Stimulated activated CD8-positive, alpha-beta memory T cell treated with anti-CD3 and anti-CD28 coated beads, Interleukin-15, amount 100 ng/mL, for 1 hour (primary cell): ENCODE measurements around the gene RTN4IP1.

Experiments
- DNase-seq: peaks from one replicate; pipeline ENCODE4 v3.0.0-alpha.2; 2020; ENCODE audit warnings: low read depth

Gene RTN4IP1

DNA sequence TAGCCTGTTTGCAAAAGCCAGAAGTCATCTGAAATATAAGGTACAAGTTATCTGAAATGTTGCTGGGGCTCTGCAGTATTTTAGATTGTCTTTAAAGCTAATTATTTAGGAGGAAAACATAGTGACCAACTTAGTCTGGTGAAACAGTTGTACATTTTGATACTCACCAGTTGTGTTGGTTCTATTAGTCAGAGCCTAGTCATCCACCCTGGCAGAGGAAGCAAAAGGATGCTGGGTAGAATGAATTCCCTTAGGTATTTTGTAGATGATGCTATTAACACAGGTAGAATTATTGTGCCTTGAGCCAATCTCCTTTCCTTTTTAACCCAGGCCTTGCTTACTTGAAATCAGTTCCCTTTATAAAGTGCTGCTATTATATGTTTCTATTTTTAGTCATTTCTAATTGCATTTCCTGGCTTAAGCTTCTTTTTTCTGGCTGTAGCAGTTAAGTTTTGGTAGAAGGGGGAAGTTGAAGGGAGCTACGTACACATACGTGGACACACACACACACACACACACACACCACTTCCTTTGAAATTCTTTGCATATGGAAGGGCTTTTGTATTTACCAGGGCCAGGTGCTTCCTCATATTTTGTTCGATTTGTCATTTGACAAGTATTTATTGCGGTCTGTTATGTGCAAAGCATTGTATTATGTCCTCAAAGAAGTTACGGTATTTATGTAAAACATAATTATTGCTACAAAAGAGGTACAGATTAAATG is 82.4 kb downstream of the RTN4IP1 start:
- no peak for DNase-seq

DNA sequence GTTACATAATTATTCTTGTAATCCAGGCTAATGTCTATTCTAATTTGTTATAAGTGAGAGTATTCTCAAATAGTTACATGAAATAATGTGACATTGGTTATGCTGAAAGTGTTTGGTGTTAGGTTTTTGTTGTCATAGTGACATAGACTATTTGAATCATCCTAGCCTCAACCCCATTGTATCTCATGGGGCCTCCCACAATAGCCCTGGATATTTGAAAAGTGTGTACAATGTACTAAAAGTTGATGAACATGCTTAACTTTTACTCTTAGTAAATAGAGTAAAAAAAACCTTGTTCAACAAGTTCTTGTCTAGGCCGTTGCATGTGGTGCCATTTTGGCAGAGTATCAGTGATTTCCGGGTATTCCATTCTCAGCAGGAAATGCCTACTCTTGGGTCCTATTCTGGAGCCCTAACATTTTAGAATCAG is 83.0 kb downstream of the RTN4IP1 start:
- no peak for DNase-seq

DNA sequence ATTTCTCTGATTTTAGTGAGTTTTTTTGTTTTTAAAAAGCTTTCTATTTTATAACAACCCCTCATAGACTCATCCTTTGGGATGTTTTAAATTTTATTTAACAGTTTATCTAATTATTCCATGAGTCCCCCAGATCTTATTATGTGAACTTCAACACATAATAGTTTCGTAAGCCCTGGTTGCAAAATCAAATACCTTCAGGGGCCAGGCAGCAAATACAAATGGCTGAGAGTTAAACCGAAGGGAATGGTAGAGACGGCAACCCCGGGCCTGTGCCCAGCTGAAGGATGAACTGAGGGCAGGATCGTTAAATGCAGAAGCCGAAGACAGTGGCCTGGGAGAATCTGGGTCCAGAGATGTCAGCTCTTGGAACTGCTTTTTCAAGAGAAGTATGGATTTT is 88.4 kb downstream of the RTN4IP1 start:
- DNase-seq: no peak

DNA sequence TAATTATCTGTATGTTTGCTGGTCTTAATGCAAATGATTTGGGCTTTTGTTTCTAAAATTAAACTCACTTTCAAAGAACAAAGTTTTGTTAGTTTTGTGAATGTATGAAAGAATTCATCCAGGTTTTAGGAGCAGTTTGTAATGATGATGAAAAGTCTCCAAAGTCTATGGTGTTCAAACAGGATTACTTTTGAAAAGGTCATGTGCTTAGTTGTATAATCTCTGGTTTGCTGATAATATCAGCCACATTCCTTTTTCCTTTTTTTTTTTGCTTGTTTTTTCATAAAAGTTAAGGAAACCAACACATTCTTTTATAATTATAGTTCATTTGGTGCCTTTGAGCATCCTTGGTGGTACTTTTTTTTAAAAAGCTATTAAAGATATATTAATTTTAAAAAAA is 88.9 kb downstream of the RTN4IP1 start:
- DNase-seq: no peak

DNA sequence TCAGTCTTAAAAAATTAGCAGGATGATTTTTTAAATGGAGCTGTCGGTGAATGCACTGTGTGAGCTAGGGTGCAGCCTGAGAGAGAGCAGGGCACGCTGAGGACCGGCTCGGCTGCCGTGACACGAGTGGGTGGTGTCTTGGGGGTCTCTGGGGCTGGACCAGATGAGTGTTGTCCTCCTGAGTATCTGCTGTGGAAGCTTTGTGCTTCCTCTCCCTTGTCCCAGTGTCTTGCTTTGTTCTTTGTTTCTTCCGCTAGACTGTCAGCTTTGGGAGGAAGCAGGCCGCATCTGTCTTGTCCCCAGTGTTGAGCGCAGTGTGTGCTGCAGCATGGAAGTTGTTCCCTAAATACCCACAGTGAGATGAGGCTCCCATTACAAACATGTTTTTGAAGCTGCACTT is 89.4 kb downstream of the RTN4IP1 start:
- DNase-seq: no peak

DNA sequence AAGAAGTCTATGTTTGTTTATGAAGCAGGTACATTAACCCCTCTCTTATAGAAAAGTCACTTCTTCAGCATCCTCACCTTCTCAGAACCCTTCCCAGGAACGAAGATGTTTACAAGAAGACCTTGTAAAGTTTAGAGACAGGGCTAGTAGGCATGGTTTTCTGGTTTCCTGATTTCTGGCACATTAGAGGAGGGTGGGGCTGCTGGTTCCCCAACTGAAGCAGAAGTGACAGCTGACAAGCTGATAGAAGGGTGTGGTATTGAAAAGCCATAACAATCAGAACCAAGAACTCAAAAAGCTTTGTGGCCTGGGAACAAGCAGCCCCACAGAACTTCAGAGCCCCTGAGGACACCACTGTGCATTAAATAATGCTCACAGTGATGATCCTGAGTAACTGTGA is 91.2 kb downstream of the RTN4IP1 start:
- DNase-seq: no peak

DNA sequence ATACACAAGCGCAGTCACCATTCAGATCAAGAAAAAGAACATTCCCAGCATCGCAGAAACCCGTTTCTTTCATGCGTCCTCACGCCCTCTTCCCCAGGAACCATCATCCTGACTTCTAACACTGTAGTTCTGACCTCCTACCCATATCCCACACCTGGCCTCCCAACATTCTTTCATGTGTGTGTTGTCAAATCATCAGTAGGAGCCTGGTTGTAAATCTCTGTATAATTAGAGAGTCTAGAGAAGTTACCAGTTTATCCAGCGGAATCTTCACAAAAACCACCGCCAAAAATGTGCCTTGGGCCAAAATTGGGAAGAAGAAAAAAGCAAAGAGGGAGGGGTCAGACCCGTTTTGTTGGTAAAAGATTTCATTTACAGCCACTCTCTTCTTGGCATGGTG is 91.6 kb downstream of the RTN4IP1 start:
- DNase-seq: no peak

DNA sequence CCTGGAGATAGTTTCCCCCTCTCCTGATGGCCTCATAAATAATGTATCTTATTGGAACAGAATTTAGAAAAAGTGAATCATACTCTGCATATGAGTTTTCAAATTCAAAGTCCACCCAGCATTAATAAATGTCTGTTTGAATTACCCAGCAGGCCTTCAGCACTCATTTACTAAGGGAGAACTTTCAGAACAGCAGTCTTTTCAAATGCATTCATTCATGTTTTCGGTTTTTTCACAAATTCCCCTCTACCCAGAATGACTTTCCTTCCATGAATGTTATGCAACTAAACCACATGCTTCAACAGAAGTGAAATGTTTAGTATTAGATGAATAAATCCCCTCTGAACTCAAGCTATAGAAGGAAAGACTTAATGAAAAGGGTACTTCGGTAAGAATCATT is 92.4 kb downstream of the RTN4IP1 start:
- DNase-seq: no peak

DNA sequence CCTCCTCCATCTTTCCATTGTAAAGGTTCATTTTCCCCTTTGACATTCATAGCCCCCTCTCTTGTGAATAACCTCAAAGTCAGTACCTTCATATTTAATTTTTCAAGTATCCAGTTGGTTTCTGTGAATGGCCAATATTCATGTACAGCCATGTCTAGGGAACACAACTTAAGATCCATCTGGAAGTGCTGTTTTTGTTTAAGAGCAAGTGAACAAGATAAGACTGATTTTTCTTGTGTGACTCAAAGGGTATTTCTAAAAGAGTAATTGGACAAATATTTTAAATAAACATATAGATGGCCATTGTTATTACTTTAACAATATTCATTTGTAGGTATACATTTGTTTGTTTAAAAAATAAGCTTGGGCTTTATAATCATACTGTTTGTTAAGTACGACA is 92.9 kb downstream of the RTN4IP1 start:
- no peak for DNase-seq

DNA sequence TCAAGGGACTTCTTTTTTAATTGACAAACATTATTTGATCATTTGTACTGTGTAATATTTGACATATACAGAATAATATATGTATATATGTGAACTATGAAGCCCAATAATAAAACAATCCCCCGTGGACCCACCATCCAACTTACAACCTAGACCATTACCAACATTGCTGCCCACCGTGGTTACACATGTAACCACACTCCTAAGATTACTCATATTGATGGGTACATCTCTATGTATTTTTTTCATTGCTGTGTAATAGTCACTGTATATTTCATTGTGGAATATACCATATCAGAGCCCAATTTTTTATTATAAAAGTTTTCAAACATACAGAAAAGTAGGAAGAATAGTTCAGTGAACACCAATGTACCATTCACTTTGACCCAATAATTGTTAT is 94.3 kb downstream of the RTN4IP1 start:
- DNase-seq: no peak

DNA sequence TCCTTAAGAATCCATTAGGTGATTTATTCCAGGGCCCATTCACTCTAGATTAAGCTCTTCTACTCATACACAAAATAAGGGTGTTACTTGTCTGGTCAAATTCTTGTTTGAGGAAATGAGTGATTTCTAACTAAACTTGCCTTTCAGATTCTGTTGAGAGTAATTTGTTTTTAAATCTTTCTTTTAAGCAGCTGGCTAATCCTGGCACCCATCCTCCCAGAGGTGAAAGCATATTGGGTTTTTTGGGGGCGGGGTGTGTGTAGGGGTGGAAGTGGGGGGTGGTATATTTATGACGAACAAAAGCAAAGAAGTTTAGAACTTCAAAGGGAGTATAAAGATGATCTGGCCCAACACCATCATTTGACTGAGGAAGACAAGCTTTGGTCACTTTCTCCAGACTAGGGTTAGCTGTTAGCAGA is 94.7 kb downstream of the RTN4IP1 start:
- no peak for DNase-seq

DNA sequence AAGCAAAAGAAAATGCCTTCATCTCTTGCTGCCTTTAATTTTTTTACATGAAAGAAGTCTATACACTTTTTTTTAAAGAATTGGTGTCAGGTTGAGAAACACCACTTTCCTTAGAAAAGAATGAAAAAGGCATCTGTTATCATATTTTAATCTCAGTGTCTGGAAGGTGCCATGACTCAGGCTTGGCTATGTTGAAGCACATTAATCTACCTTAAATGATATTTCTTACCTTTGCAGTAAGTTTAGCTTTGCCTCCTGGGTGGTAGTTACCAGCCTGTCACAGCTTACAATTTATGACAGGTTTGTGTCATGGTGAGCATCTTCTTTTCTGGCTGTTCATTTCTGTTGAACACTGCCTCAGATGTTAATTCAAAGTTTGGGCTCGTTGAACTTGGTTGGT is 95.3 kb downstream of the RTN4IP1 start:
- DNase-seq: no peak

DNA sequence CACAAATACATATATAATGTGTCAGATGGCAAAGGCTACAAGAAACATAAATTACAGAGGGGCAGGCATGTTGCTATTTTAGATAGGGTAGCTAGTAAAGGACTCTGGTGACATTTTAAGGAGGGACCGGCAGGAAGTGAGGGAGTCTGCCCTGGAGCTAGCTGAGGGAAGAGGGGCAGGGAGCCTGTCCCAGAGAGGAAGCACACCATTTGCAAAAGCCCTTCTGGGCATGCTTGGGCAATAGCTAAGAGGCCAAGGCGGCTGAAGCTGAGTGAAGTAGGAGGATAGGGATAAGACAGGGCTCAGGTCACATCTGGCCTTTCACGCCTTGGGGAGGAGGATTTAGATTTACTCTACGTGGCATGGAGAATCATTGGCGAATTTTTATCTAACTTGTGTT is 96.2 kb downstream of the RTN4IP1 start:
- DNase-seq: no peak

DNA sequence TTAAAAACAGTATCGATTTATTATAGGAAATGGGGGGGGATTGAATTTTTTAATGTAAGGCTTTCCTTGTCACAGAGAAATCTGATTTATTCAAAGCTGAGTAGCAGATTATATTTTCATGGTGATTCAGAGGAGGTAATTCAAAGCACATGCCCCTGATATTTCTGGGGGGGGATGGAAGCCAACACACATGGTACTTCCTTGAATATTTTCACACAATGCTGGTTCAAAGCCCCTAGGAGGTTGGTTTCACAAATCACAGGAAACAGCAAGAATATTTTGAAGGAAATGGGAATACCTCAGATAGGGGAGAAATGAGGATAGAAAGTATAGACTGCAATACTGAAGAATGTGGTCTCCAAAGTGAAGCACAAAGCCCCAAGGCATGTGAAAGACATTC is 98.8 kb downstream of the RTN4IP1 start:
- DNase-seq: no peak

DNA sequence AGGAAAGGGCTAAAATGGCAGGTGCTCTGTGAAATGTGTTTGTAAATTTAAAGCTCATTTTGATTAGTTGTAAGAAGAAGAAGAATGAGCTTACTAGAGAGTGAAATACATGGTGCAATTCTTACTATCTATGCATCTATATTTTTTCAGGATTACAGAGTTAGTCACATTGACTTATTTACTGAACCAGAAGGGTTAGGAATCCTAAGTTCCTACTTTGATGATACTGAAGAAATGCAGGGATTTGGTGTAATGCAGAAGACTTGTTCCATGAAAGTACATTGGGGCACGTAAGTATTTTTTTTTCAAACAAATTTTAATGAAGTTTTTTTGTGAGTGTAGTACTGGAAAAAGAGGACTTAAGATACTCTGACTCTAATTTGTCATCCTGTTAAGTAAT is 99.3 kb downstream of the RTN4IP1 start:
- DNase-seq: no peak

DNA sequence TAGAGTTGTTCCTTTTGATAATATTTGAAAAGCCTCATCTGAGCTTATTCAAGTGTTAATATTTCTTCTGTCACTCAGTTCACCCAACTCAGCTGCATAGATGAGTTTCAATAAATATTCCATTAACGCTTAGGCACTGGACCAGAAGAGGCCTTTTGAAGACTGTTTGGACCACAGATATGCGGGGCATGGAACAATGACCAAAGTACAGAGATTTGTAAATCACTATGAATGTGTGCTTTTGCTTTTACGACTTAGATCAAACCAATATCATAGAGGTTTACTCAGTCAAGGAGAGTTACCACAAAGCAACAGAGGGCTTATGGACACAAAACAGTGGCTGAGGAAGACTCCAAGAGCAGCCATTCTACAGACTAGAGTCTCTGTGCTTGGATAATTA is 99.9 kb downstream of the RTN4IP1 start:
- DNase-seq: no peak

DNA sequence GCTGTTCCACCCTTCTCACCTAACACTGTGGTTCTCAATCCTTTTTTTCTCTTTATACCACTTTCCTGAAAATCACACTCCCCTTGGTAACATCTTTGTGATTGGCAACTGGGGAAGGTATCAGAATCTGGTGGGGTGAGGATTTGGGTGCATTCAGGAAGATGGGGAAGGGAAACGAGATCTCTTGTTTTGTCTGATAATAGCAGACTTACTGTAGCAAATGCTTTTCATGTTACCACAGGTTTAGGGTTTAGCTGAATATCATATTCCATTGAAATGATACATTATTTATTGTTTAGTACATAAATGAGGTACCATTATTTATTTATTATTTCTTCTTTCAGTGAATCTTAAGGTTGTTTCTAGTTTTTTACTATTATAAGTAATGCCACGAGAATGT is 100.8 kb downstream of the RTN4IP1 start:
- DNase-seq: no peak

DNA sequence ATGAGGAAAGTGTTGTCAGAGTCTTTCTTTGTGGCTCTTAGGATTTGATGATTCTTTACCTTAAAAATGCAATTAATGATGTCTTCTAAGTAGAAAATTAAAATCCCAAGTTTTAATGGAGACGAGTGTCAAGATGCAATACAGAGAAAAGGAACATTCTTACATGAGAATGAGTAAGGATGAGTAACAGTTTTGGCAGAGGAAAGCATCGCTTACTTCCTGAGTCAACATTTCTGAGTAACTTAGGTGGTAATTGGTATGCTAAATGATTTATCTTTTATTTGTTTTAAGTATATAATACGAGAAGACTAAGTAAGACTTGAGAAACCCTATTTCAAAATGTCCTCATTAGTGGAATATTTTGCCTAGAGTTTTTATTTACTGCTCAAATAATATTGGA is 101.3 kb downstream of the RTN4IP1 start:
- DNase-seq: no peak

DNA sequence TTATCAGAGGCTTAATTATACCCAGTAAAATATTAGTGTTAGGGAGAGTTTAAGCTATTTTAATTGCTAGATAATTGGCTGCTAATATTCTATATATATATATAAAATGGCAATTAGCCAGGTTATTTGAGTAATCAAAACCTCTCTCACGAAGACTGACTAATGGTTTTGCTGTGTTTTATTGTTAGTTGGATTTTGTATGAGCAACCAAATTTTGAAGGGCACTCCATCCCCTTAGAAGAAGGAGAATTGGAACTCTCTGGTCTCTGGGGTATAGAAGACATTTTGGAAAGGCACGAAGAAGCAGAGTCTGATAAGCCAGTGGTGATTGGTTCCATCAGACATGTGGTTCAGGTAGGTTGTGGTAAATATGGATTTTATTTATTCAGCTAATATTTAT is 102.2 kb downstream of the RTN4IP1 start:
- DNase-seq: no peak

DNA sequence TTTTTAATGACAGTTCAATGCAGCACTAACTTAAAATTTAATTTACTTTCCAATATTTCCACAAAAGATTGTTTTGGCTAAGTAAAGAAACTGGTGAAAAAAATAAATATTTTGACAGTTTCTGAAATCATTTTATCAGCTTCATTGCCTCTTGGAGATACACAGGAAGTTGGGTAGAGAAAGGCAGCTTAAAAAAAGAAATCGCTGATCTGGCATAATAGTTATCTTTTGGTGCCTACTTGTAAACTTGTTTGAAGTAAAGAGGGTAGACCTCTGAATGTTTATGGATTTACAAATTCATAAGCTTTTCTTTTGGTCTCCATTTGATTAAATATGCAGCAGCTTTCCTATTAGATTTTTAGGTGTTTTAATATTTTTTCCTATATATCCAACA is 103.4 kb downstream of the RTN4IP1 start:
- DNase-seq: no peak

DNA sequence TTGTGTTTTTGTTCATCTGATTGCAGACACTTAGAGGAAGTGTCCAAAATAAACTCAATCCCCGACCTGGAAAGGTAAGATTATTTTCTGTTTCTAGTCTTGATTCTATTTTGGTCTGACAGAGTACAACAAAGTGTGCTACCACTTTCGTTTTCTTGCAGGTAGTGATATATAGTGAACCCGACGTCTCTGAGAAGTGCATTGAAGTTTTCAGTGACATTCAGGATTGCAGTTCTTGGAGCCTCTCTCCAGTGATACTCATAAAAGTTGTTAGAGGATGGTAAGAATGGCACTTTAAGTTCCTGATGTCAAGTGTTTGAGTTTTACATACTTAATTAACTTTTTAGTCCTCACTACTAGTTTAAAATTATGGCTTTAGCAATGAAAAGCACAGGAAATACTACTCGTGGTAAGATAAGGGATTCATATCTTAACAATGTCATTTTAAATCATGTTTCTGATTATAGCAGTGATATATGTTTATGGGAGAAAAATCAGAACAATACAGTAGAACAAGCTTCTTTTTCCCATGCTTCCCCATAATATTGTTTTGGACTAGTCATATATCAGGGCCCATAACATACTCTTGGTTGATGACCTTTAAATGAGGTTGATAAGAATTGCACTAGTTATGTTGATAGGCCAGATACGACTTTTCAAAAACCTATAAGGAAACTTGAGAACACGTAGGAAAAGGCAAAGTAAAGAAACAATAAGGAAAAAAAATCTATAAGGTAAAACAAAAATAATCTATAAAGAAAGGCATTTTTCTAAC is 104.0 kb downstream of the RTN4IP1 start:
- no peak for DNase-seq

DNA sequence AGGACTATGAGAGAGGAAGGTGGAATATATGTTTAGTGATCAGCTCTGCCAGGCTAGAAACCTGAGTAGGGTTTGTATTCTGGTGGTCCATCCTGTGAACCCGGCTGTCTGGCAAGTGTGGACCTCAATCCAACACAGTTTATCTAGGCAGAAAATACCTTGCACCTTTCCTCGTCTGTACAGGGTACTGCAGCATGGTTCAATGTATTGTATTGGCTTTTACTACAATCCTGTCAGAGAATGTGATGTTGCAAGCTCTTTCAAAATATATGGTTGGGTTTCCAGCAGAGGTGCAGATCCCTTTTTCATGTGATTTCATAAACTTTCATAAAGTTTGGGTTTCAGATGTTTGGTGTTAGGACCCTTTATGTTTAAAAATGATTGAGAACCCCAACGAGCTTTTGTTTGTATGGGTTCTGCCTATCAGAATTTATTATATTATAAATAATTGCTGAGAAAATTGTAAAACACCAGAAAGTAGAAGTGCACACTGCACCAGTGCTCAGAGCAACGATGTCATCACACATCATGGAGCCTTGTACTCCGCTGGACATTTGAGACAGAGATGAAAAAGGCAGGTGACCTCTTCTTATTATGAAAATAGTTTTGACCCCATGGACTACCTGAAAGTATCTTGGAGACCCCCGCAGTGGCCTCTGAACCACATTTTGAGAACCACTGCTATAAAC is 106.6 kb downstream of the RTN4IP1 start:
- no peak for DNase-seq
